Liver (tissue), 3 donors: Measurements from ENCODE around the gene OR4Q2.

ENCODE experiments used
- EGR1 ChIP-seq, 2 donors: IDR thresholded peaks; 2 replicates each; pipeline ENCODE4 v1.6.1; 2016 to 2018; ENCODE audit warnings: antibody characterized with exemption in 2 of 2, low read depth in 2 of 2
- FOXA1 ChIP-seq: IDR thresholded peaks from 2 replicates; pipeline ENCODE4 v1.6.1; 2016; ENCODE audit warnings: antibody characterized with exemption
- FOXA2 ChIP-seq: IDR thresholded peaks from 2 replicates; pipeline ENCODE4 v1.6.1; 2016; ENCODE audit warnings: antibody characterized with exemption
- GABPA ChIP-seq, 2 donors: IDR thresholded peaks in 1 of 2; conservative IDR thresholded peaks in 1 of 2; 2 replicates each; pipeline ENCODE4 v1.6.1; 2016; ENCODE audit warnings: antibody characterized with exemption in 2 of 2, mild to moderate bottlenecking in 1 of 2, moderate library complexity in 1 of 2
- JUND ChIP-seq, 2 donors: IDR thresholded peaks; 2 replicates each; pipeline ENCODE4 v1.6.1; 2016; ENCODE audit warnings: antibody characterized with exemption in 2 of 2
- RAD21 ChIP-seq, 2 donors: IDR thresholded peaks; 2 replicates each; pipeline ENCODE4 v1.6.1; 2016; ENCODE audit warnings: antibody characterized with exemption in 2 of 2, mild to moderate bottlenecking in 2 of 2
- RXRA ChIP-seq, 2 donors: IDR thresholded peaks; 2 replicates each; pipeline ENCODE4 v1.6.1; 2017 to 2018; ENCODE audit warnings: antibody characterized with exemption in 2 of 2, mild to moderate bottlenecking in 1 of 2
- TAF1 ChIP-seq: conservative IDR thresholded peaks from 2 replicates; pipeline ENCODE4 v1.6.1; 2016; ENCODE audit warnings: antibody characterized with exemption, mild to moderate bottlenecking
- ZBTB33 ChIP-seq: IDR thresholded peaks from 2 replicates; pipeline ENCODE4 v1.6.1; 2016; ENCODE audit warnings: antibody characterized with exemption
- TF ChIP-seq, protein P1 (sequence below): fragments of 150-350 bp; IDR thresholded peaks from 2 replicates; pipeline ENCODE4 v1.5.1; 2017; ENCODE audit warnings: improper control_type of control experiment, low read depth, low read length; ENCODE audit not compliant: missing input control
- TF ChIP-seq, protein P2 (sequence below): IDR thresholded peaks from 2 replicates; pipeline ENCODE4 v1.6.1; 2016; ENCODE audit warnings: antibody characterized with exemption
- donor health status: healthy.
- donor health status: healthy.

DNA sequence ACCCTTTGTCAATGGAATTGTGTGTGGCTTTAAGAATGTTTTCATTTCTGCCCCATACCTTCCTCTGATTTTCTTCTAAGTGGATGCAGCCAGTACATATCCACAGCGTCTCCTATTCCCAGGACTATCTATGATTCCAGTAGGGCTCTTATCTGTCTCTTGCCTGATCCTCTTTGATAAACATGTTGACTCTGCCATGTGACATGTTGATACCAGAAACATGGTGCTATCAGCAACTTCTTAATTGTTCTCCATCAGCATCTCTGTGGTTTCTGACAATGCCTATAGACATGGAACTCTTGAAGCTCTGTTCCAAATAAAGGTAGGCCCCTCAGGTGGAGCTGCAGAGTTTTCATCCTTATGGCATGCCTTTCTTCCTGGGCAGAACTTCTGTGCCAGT lies 46.2 kb downstream of the OR4Q2 start:
- TF ChIP-seq GABPA (IDR thresholded peaks at IDR 0.05 in 1 of 2, conservative IDR thresholded peaks at IDR 0.05 in 1 of 2) (no peak), FOXA2 (no peak), ZBTB33 (no peak), FOXA1 (no peak), JUND (IDR thresholded peaks at IDR 0.05) (no peak), RAD21 (IDR thresholded peaks at IDR 0.05) (no peak), RXRA (IDR thresholded peaks at IDR 0.05) (no peak), TAF1 (no peak), EGR1 (IDR thresholded peaks at IDR 0.05; ENCODE audit: low read depth in 2 of 2) (no peak)
- TF ChIP-seq, protein P1, sequence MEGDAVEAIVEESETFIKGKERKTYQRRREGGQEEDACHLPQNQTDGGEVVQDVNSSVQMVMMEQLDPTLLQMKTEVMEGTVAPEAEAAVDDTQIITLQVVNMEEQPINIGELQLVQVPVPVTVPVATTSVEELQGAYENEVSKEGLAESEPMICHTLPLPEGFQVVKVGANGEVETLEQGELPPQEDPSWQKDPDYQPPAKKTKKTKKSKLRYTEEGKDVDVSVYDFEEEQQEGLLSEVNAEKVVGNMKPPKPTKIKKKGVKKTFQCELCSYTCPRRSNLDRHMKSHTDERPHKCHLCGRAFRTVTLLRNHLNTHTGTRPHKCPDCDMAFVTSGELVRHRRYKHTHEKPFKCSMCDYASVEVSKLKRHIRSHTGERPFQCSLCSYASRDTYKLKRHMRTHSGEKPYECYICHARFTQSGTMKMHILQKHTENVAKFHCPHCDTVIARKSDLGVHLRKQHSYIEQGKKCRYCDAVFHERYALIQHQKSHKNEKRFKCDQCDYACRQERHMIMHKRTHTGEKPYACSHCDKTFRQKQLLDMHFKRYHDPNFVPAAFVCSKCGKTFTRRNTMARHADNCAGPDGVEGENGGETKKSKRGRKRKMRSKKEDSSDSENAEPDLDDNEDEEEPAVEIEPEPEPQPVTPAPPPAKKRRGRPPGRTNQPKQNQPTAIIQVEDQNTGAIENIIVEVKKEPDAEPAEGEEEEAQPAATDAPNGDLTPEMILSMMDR: no peak
- TF ChIP-seq, protein P2, sequence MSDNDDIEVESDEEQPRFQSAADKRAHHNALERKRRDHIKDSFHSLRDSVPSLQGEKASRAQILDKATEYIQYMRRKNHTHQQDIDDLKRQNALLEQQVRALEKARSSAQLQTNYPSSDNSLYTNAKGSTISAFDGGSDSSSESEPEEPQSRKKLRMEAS: no peak
